Muscle of back (tissue), 11 donors: Measurements from ENCODE around the gene CEP152. TPM values are rescaled to one million over a fixed set of nuclear protein-coding genes. Genes with fewer than 3 reads are reported as not detected.

Experiments used
- DNase-seq, 3 donors: peaks; one replicate each; pipeline versions ENCODE4 v3.0.0 to v3.0.0-alpha.2; 2013
- polyA plus RNA-seq, 10 donors: library from polyadenylated mRNA; unstranded; fragments of 120-200 nt; gene quantifications; one replicate each; pipeline ENCODE4 v1.2.1, GENCODE V29; 2013; ENCODE audit not compliant: insufficient read length in 10 of 10

Gene CEP152
- polyA plus RNA-seq, 10 donors = 1.7 to 5.9 (median 4.0) TPM

- DNase-seq = no peak
These were observed 44.7 kb downstream of the CEP152 start for GRCh38 chr15:48766196-48766595.

- no peak for DNase-seq
These were observed 45.8 kb downstream of the CEP152 start for GRCh38 chr15:48765022-48765421.

GRCh38 chr15:48761393-48762158, 49.3 kb downstream of the CEP152 start:
- no peak for DNase-seq

- no peak for DNase-seq
These were observed 50.9 kb downstream of the CEP152 start for GRCh38 chr15:48759921-48760320.

- no peak for DNase-seq
These were observed 53.2 kb downstream of the CEP152 start for GRCh38 chr15:48757661-48758060.

GRCh38 chr15:48754011-48754410, 56.9 kb downstream of the CEP152 start:
- no peak for DNase-seq

- DNase-seq = no peak
These were observed 59.3 kb downstream of the CEP152 start for GRCh38 chr15:48751595-48751994.

GRCh38 chr15:48748535-48748934, 62.3 kb downstream of the CEP152 start:
- DNase-seq = no peak

GRCh38 chr15:48733615-48734014, 77.3 kb downstream of the CEP152 start:
- no peak for DNase-seq

GRCh38 chr15:48730506-48730905, 80.4 kb downstream of the CEP152 start:
- no peak for DNase-seq

- no peak for DNase-seq
These were observed 86.9 kb downstream of the CEP152 start for GRCh38 chr15:48723969-48724368.

- no peak for DNase-seq
These were observed 87.9 kb downstream of the CEP152 start for GRCh38 chr15:48722764-48723661.

- peak; percentile 18 to 45 (median 39) for DNase-seq
These were observed 89.6 kb downstream of the CEP152 start for GRCh38 chr15:48721061-48721810.

GRCh38 chr15:48720646-48721045, 90.2 kb downstream of the CEP152 start:
- DNase-seq = no peak

- DNase-seq = no peak
These were observed 91.2 kb downstream of the CEP152 start for GRCh38 chr15:48719668-48720067.

GRCh38 chr15:48718646-48719045, 92.2 kb downstream of the CEP152 start:
- no peak for DNase-seq

GRCh38 chr15:48717458-48717857, 93.4 kb downstream of the CEP152 start:
- DNase-seq = no peak

GRCh38 chr15:48712546-48712945, 98.3 kb downstream of the CEP152 start:
- DNase-seq = peak in 2 of 3 donors; percentile 21 to 28

- no peak for DNase-seq
These were observed 99.8 kb downstream of the CEP152 start for GRCh38 chr15:48710952-48711495.

- peak in 1 of 3 donors; percentile 23 for DNase-seq
These were observed 102.2 kb downstream of the CEP152 start for GRCh38 chr15:48708641-48709040.

GRCh38 chr15:48705381-48705780, 105.5 kb downstream of the CEP152 start:
- no peak for DNase-seq

- peak in 1 of 3 donors; percentile 80 for DNase-seq
These were observed 107.3 kb downstream of the CEP152 start for GRCh38 chr15:48703544-48703943.
